Lung (tissue), 12 donors: ENCODE results near the gene FNDC11. TPM values are rescaled to one million over a fixed set of nuclear protein-coding genes. Genes with fewer than 3 reads are reported as not detected.

Experiments used
- ATAC-seq: fragments of 200-7000 bp; cut with Tn5 transposase; one replicate; pipeline ENCODE4 v1.9.1; 2020; ENCODE audit warnings: moderate number of reproducible peaks; ENCODE audit not compliant: insufficient read depth, low FRiP score
- DNase-seq, 3 donors: peaks; one replicate each; pipeline ENCODE4 v3.0.0-alpha.2; 2013 to 2017
- H3K27ac ChIP-seq, 2 donors: one replicate each; pipeline ENCODE4 v1.5.1; 2013; ENCODE audit warnings: mild to moderate bottlenecking in 2 of 2, moderate library complexity in 2 of 2, control low read depth in 1 of 2, inconsistent platforms in 1 of 2, low read depth in 1 of 2, low read length in 1 of 2
- H3K27me3 ChIP-seq, 3 donors: one replicate each; pipeline ENCODE4 v1.5.1; 2013; ENCODE audit warnings: low read length in 2 of 3; ENCODE audit not compliant: control insufficient read depth in 3 of 3, insufficient read depth in 3 of 3
- H3K36me3 ChIP-seq, 4 donors: one replicate each; pipeline ENCODE4 v1.5.1; 2013; ENCODE audit warnings: low read length in 4 of 4, mild to moderate bottlenecking in 1 of 4, moderate library complexity in 1 of 4; ENCODE audit not compliant: control insufficient read depth in 4 of 4, insufficient read depth in 4 of 4
- H3K4me1 ChIP-seq, 5 donors: one replicate each; pipeline ENCODE4 v1.5.1; 2013; ENCODE audit warnings: low read length in 5 of 5, mild to moderate bottlenecking in 2 of 5, moderate library complexity in 1 of 5; ENCODE audit not compliant: control insufficient read depth in 5 of 5, insufficient read depth in 5 of 5
- H3K4me3 ChIP-seq: one replicate; pipeline ENCODE4 v1.5.1; 2013; ENCODE audit warnings: mild to moderate bottlenecking, control low read depth, moderate library complexity
- H3K9ac ChIP-seq, 2 donors: one replicate each; pipeline ENCODE4 v1.5.1; 2013; ENCODE audit warnings: low read length in 2 of 2, control low read depth in 1 of 2; ENCODE audit not compliant: insufficient read depth in 1 of 2
- H3K9me3 ChIP-seq, 4 donors: one replicate each; pipeline ENCODE4 v1.5.1; 2013; ENCODE audit warnings: low read length in 3 of 4, mild to moderate bottlenecking in 1 of 4, moderate library complexity in 1 of 4; ENCODE audit not compliant: control insufficient read depth in 4 of 4, insufficient read depth in 3 of 4
- CTCF ChIP-seq: IDR thresholded peaks from 2 replicates; pipeline ENCODE4 v1.5.1; 2012; ENCODE audit warnings: mild to moderate bottlenecking; ENCODE audit errors: control extremely low read depth, extremely low read depth
- WGBS, 2 donors: extraction: QIAGEN DNeasy Blood & Tissue Kit; methylation state at CpG; one replicate each; pipeline ENCODE4 v1.1.7; 2013; 5-methylcytosine and 5-hydroxymethylcytosine counted together
- polyA plus RNA-seq, 2 donors: library from polyadenylated mRNA; stranded (reverse); fragments of 200-250 nt; gene quantifications; one replicate each; pipeline ENCODE4 v1.2.1, GENCODE V29; 2013
- total RNA-seq, 2 donors: library from RNA; depleted of rRNA in 1 of 2; stranded (reverse); fragments of >200 nt in 1 of 2; gene quantifications; one replicate each; pipeline ENCODE4 v1.2.1, GENCODE V29; 2014 to 2021
- donor health status: control.
- donor health status: control.
- donor health status: Bipolar disorder and iron deficiency.
- donor health status: healthy.
- donor health status: DM: yes; HTN: yes; CAD: no.

The FNDC11 gene
- total and polyA plus RNA-seq, 4 donors, result 1.0 to 3.2 (median 2.3) TPM

DNA sequence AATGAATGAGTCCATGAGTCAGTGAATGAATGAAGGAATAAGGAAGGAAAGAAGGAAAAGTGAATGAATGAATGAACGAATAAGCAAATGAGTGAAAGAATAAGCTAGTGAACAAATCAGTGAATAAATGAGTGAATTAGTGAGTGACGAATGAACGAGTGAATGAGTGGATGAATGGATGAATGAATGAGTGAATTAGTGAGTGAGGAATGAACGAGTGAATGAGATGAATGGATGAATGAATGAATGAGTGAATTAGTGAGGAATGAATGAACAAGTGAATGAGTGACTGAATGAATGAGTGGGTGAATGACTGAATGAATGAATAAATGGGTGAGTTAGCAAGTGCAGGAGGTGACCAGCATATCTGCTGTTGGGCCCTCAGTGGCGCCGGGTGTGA lies 10.2 kb upstream of the FNDC11 start:
- DNase-seq, result no peak

GRCh38 chr20:63544241-63544957 lies 9.6 kb upstream of the FNDC11 start:
- Histone ChIP-seq H3K4me1 (no peaks in the 10 kb centered on the region), H3K27ac (no peak overlapping the region), H3K9me3 (no peaks in the 10 kb centered on the region), H3K27me3 (peaks cover 0 to 23% (median 6%) of the 10 kb centered on the region in 3 donors), H3K9ac (no peak overlapping the region), H3K36me3 (no peaks in the 10 kb centered on the region), H3K4me3 (no peak overlapping the region)
- ATAC-seq (no peak), DNase-seq (no peak)
- TF ChIP-seq CTCF, result no peak
- 75 to 81% methylated on average over 25 to 27 of the region's 27 CpGs for WGBS, 2 donors

More for the DNA sequence above, 10.2 kb upstream of the FNDC11 start:
- Histone ChIP-seq H3K9me3 (no peaks in the 10 kb centered on the region), H3K27ac (no peak overlapping the region), H3K4me3 (no peak overlapping the region), H3K27me3 (peaks cover 0 to 19% (median 5%) of the 10 kb centered on the region in 3 donors), H3K9ac (no peak overlapping the region), H3K36me3 (no peaks in the 10 kb centered on the region), H3K4me1 (no peaks in the 10 kb centered on the region)
- no peak for TF ChIP-seq CTCF
- no peak for ATAC-seq
- 91 to 97% methylated on average over 6 of the region's 6 CpGs for WGBS, 2 donors

DNA sequence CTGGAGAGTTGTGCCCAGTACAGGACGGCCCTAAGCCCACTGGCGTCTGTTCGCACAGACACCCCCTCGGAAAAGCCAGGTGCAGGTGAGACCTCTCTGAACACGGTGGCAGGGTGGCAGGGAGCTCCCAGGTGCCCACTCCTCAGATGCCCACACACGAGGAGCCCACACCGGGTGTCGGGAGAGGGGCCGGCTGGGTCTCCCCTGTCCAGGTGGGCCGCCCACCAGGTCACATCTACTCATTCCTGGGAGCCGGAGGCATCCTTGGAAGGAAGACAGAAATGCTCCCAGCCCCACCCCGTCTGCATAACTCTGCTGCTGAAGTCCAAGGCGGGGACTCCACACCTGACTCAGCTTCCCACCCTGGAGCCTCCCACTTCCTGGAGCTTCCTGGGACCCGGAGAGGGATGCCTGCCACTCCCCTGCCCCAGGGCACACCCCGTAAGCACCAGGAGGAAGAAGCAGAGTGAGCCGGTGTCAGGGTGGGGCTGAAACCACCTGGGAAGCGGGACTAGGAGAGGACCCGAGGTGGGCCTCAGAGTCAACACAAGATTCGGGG lies 8.9 kb upstream of the FNDC11 start:
- H3K36me3 ChIP-seq, result no peaks in the 10 kb centered on the region
- no peaks in the 10 kb centered on the region for H3K4me1 ChIP-seq
- no peak for TF ChIP-seq CTCF
- no peak overlapping the region for H3K9ac ChIP-seq
- ATAC-seq (no peak), DNase-seq (no peak)
- 69 to 75% methylated on average over 19 of the region's 19 CpGs for WGBS, 2 donors
- H3K27me3 ChIP-seq, result peaks cover 0 to 26% (median 7%) of the 10 kb centered on the region in 3 donors
- no peak overlapping the region for H3K27ac ChIP-seq
- H3K4me3 ChIP-seq, result no peak overlapping the region
- no peaks in the 10 kb centered on the region for H3K9me3 ChIP-seq
